Hepatic stellate cell (primary cell): ENCODE measurements around the gene ADGRG7.

Experiments
- DNase-seq: peaks from one replicate; pipeline ENCODE4 v3.0.0; 2011; ENCODE audit warnings: low spot score

ADGRG7 gene

GRCh38 chr3:100743535-100743934, 134.1 kb downstream of the ADGRG7 start:
- DNase-seq: no peak

- DNase-seq: no peak
Observed at GRCh38 chr3:100744671-100745070, 135.3 kb downstream of the ADGRG7 start.
